WTC11 (cell line): ENCODE data around the gene SERPINB1. TPM values are rescaled to one million over a fixed set of nuclear protein-coding genes. Genes with fewer than 3 reads are reported as not detected.

Experiments used
- ATAC-seq: fragments of 200-7000 bp; cut with Tn5 transposase; 2 replicates; pipeline ENCODE4 v1.10.0; 2021; ENCODE audit warnings: mild to moderate bottlenecking, moderate library complexity
- CTCF ChIA-PET: fragments of 300-600 bp; sonication (Branson Sonifier 250); formaldehyde crosslinking; loops from one replicate; lab custom pipeline; 2021; ENCODE audit warnings: antibody characterized with exemption; lab: Charles Lee
- POLR2A ChIA-PET: fragments of 350-600 bp; sonication (Branson Sonifier 250); formaldehyde crosslinking; loops from one replicate; lab custom pipeline; 2021; ENCODE audit warnings: antibody characterized with exemption; lab: Charles Lee
- DNase-seq: peaks from one replicate; pipeline ENCODE4 v3.0.0; 2021; ENCODE audit warnings: low spot score
- H3K27ac Mint-ChIP-seq: 2 replicates; pipeline ENCODE4 v1.8.0; 2021; ENCODE audit warnings: mixed read lengths
- H3K27me3 Mint-ChIP-seq: 2 replicates; pipeline ENCODE4 v1.8.0; 2021; ENCODE audit warnings: low read depth, mild to moderate bottlenecking, moderate library complexity, mixed read lengths
- H3K36me3 Mint-ChIP-seq: 2 replicates; pipeline ENCODE4 v1.8.0; 2021; ENCODE audit warnings: mixed read lengths
- H3K4me1 Mint-ChIP-seq: 2 replicates; pipeline ENCODE4 v1.8.0; 2022; ENCODE audit warnings: mixed read lengths
- H3K4me3 Mint-ChIP-seq: 2 replicates; pipeline ENCODE4 v1.8.0; 2021; ENCODE audit warnings: mild to moderate bottlenecking, moderate library complexity, mixed read lengths
- H3K9me3 Mint-ChIP-seq: 2 replicates; pipeline ENCODE4 v1.8.0; 2021; ENCODE audit warnings: mixed read lengths
- CBFB ChIP-seq: sonication (generic); formaldehyde crosslinking; IDR thresholded peaks from 2 replicates; pipeline ENCODE4 v1.8.1; 2022; ENCODE audit warnings: mild to moderate bottlenecking, low read depth, missing genetic modification reagents
- CREB1 ChIP-seq: sonication (generic); formaldehyde crosslinking; IDR thresholded peaks from 2 replicates; pipeline ENCODE4 v1.8.0; 2023; ENCODE audit warnings: mild to moderate bottlenecking, missing genetic modification reagents
- EMX1 ChIP-seq: fragments of 250-450 bp; sonication (Bioruptor Pico); IDR thresholded peaks from 2 replicates; pipeline ENCODE4 v1.8.0; 2021; ENCODE audit warnings: mild to moderate bottlenecking
- ETV6 ChIP-seq: sonication (generic); formaldehyde crosslinking; IDR thresholded peaks from 2 replicates; pipeline ENCODE4 v1.8.1; 2022; ENCODE audit warnings: mild to moderate bottlenecking, missing genetic modification reagents
- FOXJ3 ChIP-seq: sonication (generic); formaldehyde crosslinking; IDR thresholded peaks from 2 replicates; pipeline ENCODE4 v1.9.0; 2021; ENCODE audit warnings: missing genetic modification reagents, mild to moderate bottlenecking, borderline replicate concordance
- GABPB1 ChIP-seq: sonication (generic); formaldehyde crosslinking; IDR thresholded peaks from 2 replicates; pipeline ENCODE4 v1.8.1; 2023; ENCODE audit warnings: mild to moderate bottlenecking, missing genetic modification reagents
- GRHL2 ChIP-seq: fragments of 250-450 bp; sonication (Bioruptor Pico); IDR thresholded peaks from 2 replicates; pipeline ENCODE4 v1.8.0; 2022; ENCODE audit warnings: mild to moderate bottlenecking, moderate library complexity; ENCODE audit not compliant: insufficient replicate concordance, severe bottlenecking
- IRF2 ChIP-seq: sonication (generic); formaldehyde crosslinking; IDR thresholded peaks from 2 replicates; pipeline ENCODE4 v1.8.0; 2022; ENCODE audit warnings: low read depth, missing genetic modification reagents, borderline replicate concordance
- JUN ChIP-seq: sonication (generic); formaldehyde crosslinking; IDR thresholded peaks from 2 replicates; pipeline ENCODE4 v1.8.0; 2023; ENCODE audit warnings: mild to moderate bottlenecking, missing genetic modification reagents
- NFATC4 ChIP-seq: fragments of 250-450 bp; sonication (Bioruptor Pico); IDR thresholded peaks from 2 replicates; pipeline ENCODE4 v1.9.0; 2021; ENCODE audit warnings: mild to moderate bottlenecking
- NFYB ChIP-seq: sonication (generic); formaldehyde crosslinking; conservative IDR thresholded peaks from 2 replicates; pipeline ENCODE4 v1.8.0; 2022; ENCODE audit warnings: low read depth, missing genetic modification reagents
- NR3C1 ChIP-seq: sonication (generic); formaldehyde crosslinking; conservative IDR thresholded peaks from 2 replicates; pipeline ENCODE4 v1.8.1; 2023; ENCODE audit warnings: low read depth, mild to moderate bottlenecking, missing genetic modification reagents
- OVOL2 ChIP-seq: fragments of 250-450 bp; sonication (Bioruptor Pico); IDR thresholded peaks from 2 replicates; pipeline ENCODE4 v1.9.0; 2021; ENCODE audit warnings: mild to moderate bottlenecking, borderline replicate concordance
- TEAD1 ChIP-seq: sonication (generic); formaldehyde crosslinking; IDR thresholded peaks from 2 replicates; pipeline ENCODE4 v1.8.0; 2022; ENCODE audit warnings: mild to moderate bottlenecking, missing genetic modification reagents
- TEAD4 ChIP-seq: sonication (generic); formaldehyde crosslinking; IDR thresholded peaks from 2 replicates; pipeline ENCODE4 v1.8.0; 2022; ENCODE audit warnings: mild to moderate bottlenecking, missing genetic modification reagents
- TP53 ChIP-seq: sonication (generic); formaldehyde crosslinking; IDR thresholded peaks from 2 replicates; pipeline ENCODE4 v1.8.1; 2023; ENCODE audit warnings: mild to moderate bottlenecking, missing genetic modification reagents
- ZNF232 ChIP-seq: sonication (generic); formaldehyde crosslinking; IDR thresholded peaks from 2 replicates; pipeline ENCODE4 v1.8.0; 2022; ENCODE audit warnings: mild to moderate bottlenecking, missing genetic modification reagents
- ZNF416 ChIP-seq: fragments of 250-450 bp; sonication (Bioruptor Pico); IDR thresholded peaks from 2 replicates; pipeline ENCODE4 v1.9.0; 2021; ENCODE audit warnings: mild to moderate bottlenecking, inconsistent platforms
- ZNF423 ChIP-seq: fragments of 250-450 bp; sonication (Bioruptor Pico); IDR thresholded peaks from 2 replicates; pipeline ENCODE4 v2.1.2; 2022; ENCODE audit warnings: mild to moderate bottlenecking, moderate library complexity
- total RNA-seq: library from RNA; stranded (reverse); gene quantifications from 3 replicates; pipeline ENCODE4 v1.2.3, GENCODE V29; 2021
- TF ChIP-seq, protein P1 (sequence below): sonication (generic); formaldehyde crosslinking; IDR thresholded peaks from 2 replicates; pipeline ENCODE4 v1.8.1; 2022; ENCODE audit warnings: mild to moderate bottlenecking, moderate library complexity, missing genetic modification reagents
- TF ChIP-seq, protein P2 (sequence below): fragments of 250-450 bp; sonication (Bioruptor Pico); IDR thresholded peaks from 2 replicates; pipeline ENCODE4 v1.9.0; 2021; ENCODE audit warnings: mild to moderate bottlenecking
- TF ChIP-seq, protein P3 (sequence below): sonication (generic); formaldehyde crosslinking; IDR thresholded peaks from 2 replicates; pipeline ENCODE4 v1.8.1; 2023; ENCODE audit warnings: mild to moderate bottlenecking, missing genetic modification reagents, borderline replicate concordance
- TF ChIP-seq, protein P4 (sequence below): sonication (generic); formaldehyde crosslinking; IDR thresholded peaks from 2 replicates; pipeline ENCODE4 v1.8.0; 2023; ENCODE audit warnings: missing genetic modification reagents
- TF ChIP-seq, protein P5 (sequence below): fragments of 250-450 bp; sonication (Bioruptor Pico); IDR thresholded peaks from 2 replicates; pipeline ENCODE4 v1.8.0; 2021; ENCODE audit warnings: mild to moderate bottlenecking
- TF ChIP-seq, protein P6 (sequence below): sonication (generic); formaldehyde crosslinking; IDR thresholded peaks from 2 replicates; pipeline ENCODE4 v1.8.0; 2022; ENCODE audit warnings: mild to moderate bottlenecking, missing genetic modification reagents
- TF ChIP-seq, protein P7 (sequence below): fragments of 250-450 bp; sonication (Bioruptor Pico); IDR thresholded peaks from 2 replicates; pipeline ENCODE4 v1.9.0; 2021; ENCODE audit warnings: moderate library complexity, mild to moderate bottlenecking, inconsistent platforms, borderline replicate concordance

The SERPINB1 gene
- total RNA-seq, 1 experiment from 2014 or later: 14.8 TPM

DNA sequence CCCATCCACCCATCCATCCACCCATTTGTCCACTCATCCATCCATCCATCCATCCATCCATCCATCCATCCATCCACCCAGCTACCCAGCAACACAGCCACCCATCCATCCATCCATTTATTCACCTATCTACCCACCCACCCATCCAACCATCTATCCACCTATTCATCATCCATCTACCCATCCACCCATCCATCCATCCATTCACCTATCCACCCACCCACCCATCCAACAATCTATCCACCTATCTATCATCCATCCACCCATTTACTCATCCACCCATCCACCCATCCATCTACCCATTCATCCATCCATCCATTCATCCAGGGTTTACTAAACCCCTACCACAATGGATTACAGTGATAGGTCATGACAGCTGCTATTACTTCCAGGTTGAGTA lies 7.4 kb downstream of the SERPINB1 start:
- no peak for ATAC-seq
- Mint-ChIP-seq H3K36me3 (peaks cover 24% of the 10 kb centered on the region), H3K9me3 (no peaks in the 10 kb centered on the region), H3K27ac (no peak overlapping the region), H3K27me3 (no peaks in the 10 kb centered on the region), H3K4me1 (peaks cover 3% of the 10 kb centered on the region), H3K4me3 (no peak overlapping the region)
- DNase-seq: no peak
- ChIA-PET CTCF (no interaction called here), POLR2A (no interaction called here)
- no peak for TF ChIP-seq ZNF232 (CRISPR knock-in tag)
- TF ChIP-seq ZNF416: no peak

DNA sequence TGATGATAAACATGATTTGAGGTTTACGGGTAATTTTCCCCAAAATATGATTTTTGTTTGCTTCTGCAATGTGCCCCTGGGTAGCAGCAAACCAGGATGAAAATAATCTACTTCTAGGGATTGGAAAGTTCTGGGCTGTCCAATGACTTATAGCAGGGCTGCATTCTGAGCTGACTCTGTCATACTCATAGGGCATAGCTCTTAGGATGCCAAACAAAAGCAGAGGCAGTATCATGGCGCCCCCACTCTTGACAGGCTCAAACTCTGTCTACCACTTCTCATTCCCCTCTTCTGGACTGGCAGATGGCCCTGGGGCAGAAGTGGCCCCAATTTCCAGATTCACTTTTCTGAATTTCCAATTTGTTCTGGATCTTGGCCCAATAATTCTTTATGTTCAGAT lies 10.3 kb downstream of the SERPINB1 start:
- DNase-seq (no peak), ATAC-seq (no peak; the same call in 1 of the 2 replicates)
- CTCF ChIA-PET: interaction anchor here (1.1 to 1.4 kb wide), 2 partner anchors 15 to 40 kb away, joined by 3 to 10 read pairs; no protein-coding TSS in a partner anchor
- Mint-ChIP-seq H3K9me3 (no peaks in the 10 kb centered on the region), H3K4me1 (no peaks in the 10 kb centered on the region), H3K36me3 (peaks cover 10% of the 10 kb centered on the region), H3K4me3 (no peak overlapping the region), H3K27me3 (no peaks in the 10 kb centered on the region), H3K27ac (no peak overlapping the region)
- POLR2A ChIA-PET: no interaction called here
- TF ChIP-seq NFYB (CRISPR knock-in tag) (no peak), CREB1 (no peak), TP53 (CRISPR knock-in tag) (no peak), GRHL2 (CRISPR knock-in tag) (no peak), OVOL2 (no peak), IRF2 (no peak), NR3C1 (no peak), ZNF416 (no peak), TEAD4 (no peak), NFATC4 (CRISPR knock-in tag) (no peak)
- TF ChIP-seq, protein P1, sequence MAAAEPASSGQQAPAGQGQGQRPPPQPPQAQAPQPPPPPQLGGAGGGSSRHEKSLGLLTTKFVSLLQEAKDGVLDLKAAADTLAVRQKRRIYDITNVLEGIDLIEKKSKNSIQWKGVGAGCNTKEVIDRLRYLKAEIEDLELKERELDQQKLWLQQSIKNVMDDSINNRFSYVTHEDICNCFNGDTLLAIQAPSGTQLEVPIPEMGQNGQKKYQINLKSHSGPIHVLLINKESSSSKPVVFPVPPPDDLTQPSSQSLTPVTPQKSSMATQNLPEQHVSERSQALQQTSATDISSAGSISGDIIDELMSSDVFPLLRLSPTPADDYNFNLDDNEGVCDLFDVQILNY (CRISPR knock-in tag): no peak
- TF ChIP-seq, protein P2, sequence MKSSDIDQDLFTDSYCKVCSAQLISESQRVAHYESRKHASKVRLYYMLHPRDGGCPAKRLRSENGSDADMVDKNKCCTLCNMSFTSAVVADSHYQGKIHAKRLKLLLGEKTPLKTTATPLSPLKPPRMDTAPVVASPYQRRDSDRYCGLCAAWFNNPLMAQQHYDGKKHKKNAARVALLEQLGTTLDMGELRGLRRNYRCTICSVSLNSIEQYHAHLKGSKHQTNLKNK (CRISPR knock-in tag): no peak

DNA sequence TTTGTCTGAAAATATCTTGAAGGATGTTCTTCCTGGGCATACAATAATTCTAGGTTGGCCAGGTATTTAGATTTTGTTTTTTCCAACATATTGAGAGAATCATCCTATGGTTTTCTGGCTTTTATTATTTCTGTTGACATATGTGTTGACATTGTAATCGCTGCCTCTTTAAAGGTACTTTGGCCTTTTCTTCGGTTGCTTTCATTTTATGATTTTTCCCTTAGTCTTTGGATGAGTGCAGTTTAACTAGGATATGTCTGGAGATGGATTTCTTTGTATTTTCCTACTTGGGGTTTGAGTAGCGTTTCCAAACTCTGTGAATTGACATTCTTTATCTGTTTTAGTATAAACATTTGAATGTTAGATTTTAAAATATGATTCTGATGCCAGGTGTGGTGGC lies 11.5 kb downstream of the SERPINB1 start:
- Mint-ChIP-seq H3K4me1 (no peaks in the 10 kb centered on the region), H3K9me3 (no peaks in the 10 kb centered on the region), H3K36me3 (peaks cover 4% of the 10 kb centered on the region; the same call in 1 of the 2 replicates), H3K4me3 (no peak overlapping the region), H3K27ac (no peak overlapping the region), H3K27me3 (no peaks in the 10 kb centered on the region)
- no peak for ATAC-seq
- ChIA-PET CTCF (no interaction called here), POLR2A (no interaction called here)
- no peak for DNase-seq
- TF ChIP-seq FOXJ3 (CRISPR knock-in tag) (no peak), TEAD1 (CRISPR knock-in tag) (no peak), CBFB (CRISPR knock-in tag) (no peak), ZNF232 (CRISPR knock-in tag) (no peak), EMX1 (no peak), GABPB1 (no peak), NR3C1 (no peak), ZNF423 (CRISPR knock-in tag) (no peak), ETV6 (CRISPR knock-in tag) (no peak), JUN (no peak)
- TF ChIP-seq, protein P3, sequence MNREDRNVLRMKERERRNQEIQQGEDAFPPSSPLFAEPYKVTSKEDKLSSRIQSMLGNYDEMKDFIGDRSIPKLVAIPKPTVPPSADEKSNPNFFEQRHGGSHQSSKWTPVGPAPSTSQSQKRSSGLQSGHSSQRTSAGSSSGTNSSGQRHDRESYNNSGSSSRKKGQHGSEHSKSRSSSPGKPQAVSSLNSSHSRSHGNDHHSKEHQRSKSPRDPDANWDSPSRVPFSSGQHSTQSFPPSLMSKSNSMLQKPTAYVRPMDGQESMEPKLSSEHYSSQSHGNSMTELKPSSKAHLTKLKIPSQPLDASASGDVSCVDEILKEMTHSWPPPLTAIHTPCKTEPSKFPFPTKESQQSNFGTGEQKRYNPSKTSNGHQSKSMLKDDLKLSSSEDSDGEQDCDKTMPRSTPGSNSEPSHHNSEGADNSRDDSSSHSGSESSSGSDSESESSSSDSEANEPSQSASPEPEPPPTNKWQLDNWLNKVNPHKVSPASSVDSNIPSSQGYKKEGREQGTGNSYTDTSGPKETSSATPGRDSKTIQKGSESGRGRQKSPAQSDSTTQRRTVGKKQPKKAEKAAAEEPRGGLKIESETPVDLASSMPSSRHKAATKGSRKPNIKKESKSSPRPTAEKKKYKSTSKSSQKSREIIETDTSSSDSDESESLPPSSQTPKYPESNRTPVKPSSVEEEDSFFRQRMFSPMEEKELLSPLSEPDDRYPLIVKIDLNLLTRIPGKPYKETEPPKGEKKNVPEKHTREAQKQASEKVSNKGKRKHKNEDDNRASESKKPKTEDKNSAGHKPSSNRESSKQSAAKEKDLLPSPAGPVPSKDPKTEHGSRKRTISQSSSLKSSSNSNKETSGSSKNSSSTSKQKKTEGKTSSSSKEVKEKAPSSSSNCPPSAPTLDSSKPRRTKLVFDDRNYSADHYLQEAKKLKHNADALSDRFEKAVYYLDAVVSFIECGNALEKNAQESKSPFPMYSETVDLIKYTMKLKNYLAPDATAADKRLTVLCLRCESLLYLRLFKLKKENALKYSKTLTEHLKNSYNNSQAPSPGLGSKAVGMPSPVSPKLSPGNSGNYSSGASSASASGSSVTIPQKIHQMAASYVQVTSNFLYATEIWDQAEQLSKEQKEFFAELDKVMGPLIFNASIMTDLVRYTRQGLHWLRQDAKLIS (CRISPR knock-in tag): no peak
- TF ChIP-seq, protein P4, sequence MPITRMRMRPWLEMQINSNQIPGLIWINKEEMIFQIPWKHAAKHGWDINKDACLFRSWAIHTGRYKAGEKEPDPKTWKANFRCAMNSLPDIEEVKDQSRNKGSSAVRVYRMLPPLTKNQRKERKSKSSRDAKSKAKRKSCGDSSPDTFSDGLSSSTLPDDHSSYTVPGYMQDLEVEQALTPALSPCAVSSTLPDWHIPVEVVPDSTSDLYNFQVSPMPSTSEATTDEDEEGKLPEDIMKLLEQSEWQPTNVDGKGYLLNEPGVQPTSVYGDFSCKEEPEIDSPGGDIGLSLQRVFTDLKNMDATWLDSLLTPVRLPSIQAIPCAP (CRISPR knock-in tag): no peak
- TF ChIP-seq, protein P5, sequence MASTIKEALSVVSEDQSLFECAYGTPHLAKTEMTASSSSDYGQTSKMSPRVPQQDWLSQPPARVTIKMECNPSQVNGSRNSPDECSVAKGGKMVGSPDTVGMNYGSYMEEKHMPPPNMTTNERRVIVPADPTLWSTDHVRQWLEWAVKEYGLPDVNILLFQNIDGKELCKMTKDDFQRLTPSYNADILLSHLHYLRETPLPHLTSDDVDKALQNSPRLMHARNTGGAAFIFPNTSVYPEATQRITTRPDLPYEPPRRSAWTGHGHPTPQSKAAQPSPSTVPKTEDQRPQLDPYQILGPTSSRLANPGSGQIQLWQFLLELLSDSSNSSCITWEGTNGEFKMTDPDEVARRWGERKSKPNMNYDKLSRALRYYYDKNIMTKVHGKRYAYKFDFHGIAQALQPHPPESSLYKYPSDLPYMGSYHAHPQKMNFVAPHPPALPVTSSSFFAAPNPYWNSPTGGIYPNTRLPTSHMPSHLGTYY: no peak
- TF ChIP-seq, protein P6, sequence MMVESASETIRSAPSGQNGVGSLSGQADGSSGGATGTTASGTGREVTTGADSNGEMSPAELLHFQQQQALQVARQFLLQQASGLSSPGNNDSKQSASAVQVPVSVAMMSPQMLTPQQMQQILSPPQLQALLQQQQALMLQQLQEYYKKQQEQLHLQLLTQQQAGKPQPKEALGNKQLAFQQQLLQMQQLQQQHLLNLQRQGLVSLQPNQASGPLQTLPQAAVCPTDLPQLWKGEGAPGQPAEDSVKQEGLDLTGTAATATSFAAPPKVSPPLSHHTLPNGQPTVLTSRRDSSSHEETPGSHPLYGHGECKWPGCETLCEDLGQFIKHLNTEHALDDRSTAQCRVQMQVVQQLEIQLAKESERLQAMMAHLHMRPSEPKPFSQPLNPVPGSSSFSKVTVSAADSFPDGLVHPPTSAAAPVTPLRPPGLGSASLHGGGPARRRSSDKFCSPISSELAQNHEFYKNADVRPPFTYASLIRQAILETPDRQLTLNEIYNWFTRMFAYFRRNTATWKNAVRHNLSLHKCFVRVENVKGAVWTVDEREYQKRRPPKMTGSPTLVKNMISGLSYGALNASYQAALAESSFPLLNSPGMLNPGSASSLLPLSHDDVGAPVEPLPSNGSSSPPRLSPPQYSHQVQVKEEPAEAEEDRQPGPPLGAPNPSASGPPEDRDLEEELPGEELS (CRISPR knock-in tag): no peak
- TF ChIP-seq, protein P7, sequence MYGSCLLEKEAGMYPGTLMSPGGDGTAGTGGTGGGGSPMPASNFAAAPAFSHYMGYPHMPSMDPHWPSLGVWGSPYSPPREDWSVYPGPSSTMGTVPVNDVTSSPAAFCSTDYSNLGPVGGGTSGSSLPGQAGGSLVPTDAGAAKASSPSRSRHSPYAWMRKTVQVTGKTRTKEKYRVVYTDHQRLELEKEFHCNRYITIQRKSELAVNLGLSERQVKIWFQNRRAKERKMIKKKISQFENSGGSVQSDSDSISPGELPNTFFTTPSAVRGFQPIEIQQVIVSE (CRISPR knock-in tag): no peak
